ENCODE data around the gene PLEKHG4. TPM values are rescaled to one million over a fixed set of nuclear protein-coding genes. Genes with fewer than 3 reads are reported as not detected.

Gene PLEKHG4
- total and polyA plus RNA-seq, 9 of the 15 experiments (the other 6 are each of a cell fraction or from before 2014, with no cell fraction given) = 3.7 to 36.8 (median 17.9) TPM

DNA sequence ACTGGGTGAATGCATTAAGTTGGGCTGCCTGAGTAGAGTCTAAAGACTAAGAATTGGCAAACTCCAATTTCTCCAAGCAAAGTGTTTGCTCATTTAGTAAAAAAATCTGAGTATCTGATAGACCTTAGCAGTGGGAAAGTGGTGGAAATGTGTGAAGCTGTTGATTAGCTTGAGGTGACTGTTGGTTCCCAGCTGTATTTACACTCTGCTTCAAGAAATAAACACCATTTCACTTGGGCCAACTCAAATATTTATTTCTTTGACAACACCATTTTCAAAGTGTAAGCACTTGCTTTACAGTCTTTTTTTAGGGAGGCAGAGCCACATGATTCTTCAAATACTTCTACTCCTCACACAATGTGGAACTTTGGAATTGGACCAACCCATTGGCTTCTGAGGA lies 38.5 kb downstream of the PLEKHG4 start:
- peaks cover 13 to 18% of the 10 kb centered on the region in 2 experiments for H3K27me3 ChIP-seq (ENCODE audit: control insufficient read depth in 2 of 2, insufficient read depth in 2 of 2, low read length in 2 of 2)
- no peak overlapping the region for H3K9ac ChIP-seq (ENCODE audit: insufficient read depth in 1 of 2, low read depth in 2 of 2, low read length in 2 of 2)
- CTCF ChIA-PET (ENCODE audit: low intra/inter-chr PET ratio) = no interaction called here
- H3K79me2 ChIP-seq (ENCODE audit: control insufficient read depth, insufficient read depth, low read length) = no peaks in the 10 kb centered on the region
- no peaks in the 10 kb centered on the region for H4K20me1 ChIP-seq (replicated peaks; ENCODE audit: control insufficient read depth, insufficient read depth, low read length)
- no peak for ATAC-seq
- H3K4me1 ChIP-seq (replicated peaks in 1 of 2; ENCODE audit: control insufficient read depth in 2 of 2, insufficient read depth in 2 of 2, low read length in 2 of 2) = peaks cover 0 to 2% of the 10 kb centered on the region in 2 experiments; a peak in 3 of 5 replicates
- no peak overlapping the region for H3K27ac ChIP-seq (ENCODE audit: extremely low read depth, low read depth, low read length)
- peak in 1 of 2 experiments; percentile 48; a peak in 1 of 4 replicates for TF ChIP-seq FOXA3 (CRISPR knock-in tag; conservative IDR thresholded peaks at IDR 0.05 in 1 of 2, IDR thresholded peaks at IDR 0.05 in 1 of 2)
- no peak for TF ChIP-seq STAT6 (CRISPR knock-in tag; IDR thresholded peaks at IDR 0.05)
- no peak for TF ChIP-seq ZNF12 (CRISPR knock-in tag; IDR thresholded peaks at IDR 0.05)
- TF ChIP-seq PTTG1 (tag; IDR thresholded peaks at IDR 0.05; ENCODE audit: low read depth) = no peak
- no peak for TF ChIP-seq JUNB (CRISPR knock-in tag; conservative IDR thresholded peaks at IDR 0.05)
- BruUV-seq (replicated peaks) = no TSS peak
- no peak overlapping the region for H3K4me3 ChIP-seq
- no peak overlapping the region for H3K4me2 ChIP-seq (ENCODE audit: insufficient read depth, low read length)
- no peaks in the 10 kb centered on the region for H3K9me3 ChIP-seq (replicated peaks; ENCODE audit: control insufficient read depth, insufficient read depth, low read depth, low read length)
- H3K36me3 ChIP-seq (ENCODE audit: control insufficient read depth, insufficient read depth, low read length) = no peaks in the 10 kb centered on the region
- POLR2A ChIA-PET = no interaction called here
- no peak overlapping the region for H2AFZ ChIP-seq (ENCODE audit: low read depth, low read length)
- intact Hi-C loops (cut with micrococcal nuclease) (no loop called here), in situ Hi-C loops (cut with MboI) (no loop called here)
- H3K9me1 ChIP-seq (ENCODE audit: control insufficient read depth, insufficient read depth, low read length) = no peaks in the 10 kb centered on the region
- DNase-seq (ENCODE audit: extremely low read depth in 1 of 4, low spot score in 3 of 4) = no peak
- no peak for FAIRE-seq
